Endothelial cell (in vitro differentiated cells): ENCODE results near the gene VAC14. TPM values are rescaled to one million over a fixed set of nuclear protein-coding genes. Genes with fewer than 3 reads are reported as not detected.

Source experiments
- DNase-seq: peaks from one replicate; pipeline ENCODE4 v3.0.0; 2021; ENCODE audit warnings: low spot score
- H3K27ac Mint-ChIP-seq: one replicate; pipeline ENCODE4 v1.8.0; 2021; ENCODE audit warnings: mixed read lengths, inconsistent platforms; ENCODE audit not compliant: unreplicated experiment
- H3K27me3 Mint-ChIP-seq: one replicate; pipeline ENCODE4 v1.8.0; 2021; ENCODE audit warnings: mild to moderate bottlenecking, moderate library complexity, mixed read lengths, inconsistent platforms; ENCODE audit not compliant: unreplicated experiment
- H3K36me3 Mint-ChIP-seq: one replicate; pipeline ENCODE4 v1.8.0; 2021; ENCODE audit warnings: mild to moderate bottlenecking, low read depth, mixed read lengths, inconsistent platforms; ENCODE audit not compliant: unreplicated experiment
- H3K4me1 Mint-ChIP-seq: one replicate; pipeline ENCODE4 v1.8.0; 2021; ENCODE audit warnings: mild to moderate bottlenecking, mixed read lengths, inconsistent platforms; ENCODE audit not compliant: unreplicated experiment
- H3K4me3 Mint-ChIP-seq: one replicate; pipeline ENCODE4 v1.8.0; 2021; ENCODE audit warnings: mild to moderate bottlenecking, mixed read lengths, inconsistent platforms; ENCODE audit not compliant: unreplicated experiment
- H3K9me3 Mint-ChIP-seq: one replicate; pipeline ENCODE4 v1.8.0; 2021; ENCODE audit warnings: mixed read lengths, inconsistent platforms; ENCODE audit not compliant: unreplicated experiment
- CTCF ChIP-seq: fragments of 200-600 bp; sonication (generic); IDR thresholded peaks from one replicate; pipeline ENCODE4 v1.5.0; 2021; ENCODE audit warnings: antibody characterized with exemption; ENCODE audit not compliant: unreplicated experiment
- total RNA-seq: library from RNA; stranded (reverse); fragmentation: NEBNext Ultra II Directional; extraction: Animal tissue kit (Norgen Biotek cat#: 25700); gene quantifications from one replicate; pipeline ENCODE4 v1.2.1, GENCODE V29; 2021; ENCODE audit not compliant: unreplicated experiment

VAC14 gene
- total RNA-seq, 1 donor from 2014 or later: 35.6 TPM

- Mint-ChIP-seq H3K9me3 (no peaks in the 10 kb centered on the region), H3K36me3 (no peaks in the 10 kb centered on the region), H3K4me1 (peaks cover 8% of the 10 kb centered on the region), H3K27ac (no peak overlapping the region), H3K4me3 (no peak overlapping the region), H3K27me3 (no peaks in the 10 kb centered on the region)
- DNase-seq: no peak
- TF ChIP-seq CTCF: no peak
Observed at GRCh38 chr16:70638814-70639792, 161.9 kb downstream of the VAC14 start.

Other genes starting within 250 kb of the VAC14 start
- gene IL34, start 154.6 kb downstream of the VAC14 start, total RNA-seq: 1.6 TPM
- gene MTSS2, start 115.1 kb downstream of the VAC14 start, total RNA-seq: 82.6 TPM